ENCODE results near the gene CACNB3. TPM values are rescaled to one million over a fixed set of nuclear protein-coding genes. Genes with fewer than 3 reads are reported as not detected.

Gene CACNB3
- total and polyA plus RNA-seq, 8 donors = 26.4 to 42.5 (median 38.4) TPM

- TF ChIP-seq CTCF (IDR thresholded peaks at IDR 0.05) = no peak
- intact Hi-C loops (cut with DNase I) = no loop called here
- Histone ChIP-seq H3K27me3 (peaks cover 0 to 34% of the 10 kb centered on the region in 2 donors), H3K27ac (peak overlapping the region; percentile 41 to 46), H3K4me3 (peak overlapping the region; percentile 55 to 83), H3K9me3 (no peaks in the 10 kb centered on the region), H3K36me3 (no peaks in the 10 kb centered on the region), H3K4me1 (peaks cover 12 to 16% of the 10 kb centered on the region in 2 donors)
- DNase-seq = peak in 1 of 4 donors; percentile 80
- peak; percentile 13 for ATAC-seq
Measured at GRCh38 chr12:48788524-48788853, 29.8 kb upstream of the CACNB3 start.

- DNase-seq (peak; percentile 68 to 88 (median 83)), ATAC-seq (peak; percentile 95)
- Histone ChIP-seq H3K4me3 (peak within 1 kb of the TSS; percentile 55 to 83), H3K4me1 (peaks cover 12 to 16% of the 10 kb centered on the region in 2 donors), H3K27me3 (peaks cover 0 to 34% of the 10 kb centered on the region in 2 donors), H3K36me3 (no peaks in the 10 kb centered on the region), H3K27ac (peak within 1 kb of the TSS; percentile 71 to 83), H3K9me3 (no peaks in the 10 kb centered on the region)
- no peak for TF ChIP-seq CTCF (IDR thresholded peaks at IDR 0.05)
- intact Hi-C loops (cut with DNase I) = no loop called here
Measured at GRCh38 chr12:48788854-48789775, 29.2 kb upstream of the CACNB3 start, which contains the start of gene ADCY6. ADCY6 (minus strand) TSS chr12:48789089; CDS start chr12:48783434, 5,655 bp downstream.

GRCh38 chr12:48789858-48790326, 28.4 kb upstream of the CACNB3 start:
- DNase-seq = no peak
- Histone ChIP-seq H3K4me1 (peaks cover 12 to 16% of the 10 kb centered on the region in 2 donors), H3K9me3 (no peaks in the 10 kb centered on the region), H3K4me3 (peak overlapping the region; percentile 55 to 83), H3K27me3 (peaks cover 0 to 34% of the 10 kb centered on the region in 2 donors), H3K36me3 (no peaks in the 10 kb centered on the region), H3K27ac (peak overlapping the region in 1 of 2 donors; percentile 83)
- no peak for TF ChIP-seq CTCF (IDR thresholded peaks at IDR 0.05)
- ATAC-seq = no peak
- intact Hi-C loops (cut with DNase I) = no loop called here

- intact Hi-C loops (cut with DNase I) = no loop called here
- no peaks in the 10 kb centered on the region for H3K36me3 ChIP-seq
- H3K9me3 ChIP-seq = no peaks in the 10 kb centered on the region
- no peak overlapping the region for H3K27ac ChIP-seq
- H3K4me1 ChIP-seq = peaks cover 0 to 23% of the 10 kb centered on the region in 2 donors
- no peak for TF ChIP-seq CTCF (IDR thresholded peaks at IDR 0.05)
- peaks cover 0 to 16% of the 10 kb centered on the region in 2 donors for H3K27me3 ChIP-seq
- DNase-seq (no peak), ATAC-seq (no peak)
- no peak overlapping the region for H3K4me3 ChIP-seq
Measured at GRCh38 chr12:48793696-48794095, 24.6 kb upstream of the CACNB3 start.

- Histone ChIP-seq H3K27me3 (peaks cover 0 to 10% of the 10 kb centered on the region in 2 donors), H3K4me3 (no peak overlapping the region), H3K4me1 (peaks cover 0 to 13% of the 10 kb centered on the region in 2 donors), H3K9me3 (no peaks in the 10 kb centered on the region), H3K36me3 (no peaks in the 10 kb centered on the region), H3K27ac (no peak overlapping the region)
- intact Hi-C loops (cut with DNase I) = loop anchor here in 1 of 2 donors (5.0 kb wide), 1 partner anchor 43 kb away; no protein-coding TSS in a partner anchor
- no peak for TF ChIP-seq CTCF (IDR thresholded peaks at IDR 0.05)
- ATAC-seq (peak; percentile 2), DNase-seq (no peak)
Measured at GRCh38 chr12:48794870-48795269, 23.4 kb upstream of the CACNB3 start.

All from left lung (tissue), 10 donors.